CD8-positive, alpha-beta memory T cell (primary cell): ENCODE measurements around the gene URAD. TPM values are rescaled to one million over a fixed set of nuclear protein-coding genes. Genes with fewer than 3 reads are reported as not detected.

Experiments
- CTCF ChIA-PET: fragments of 350-600 bp; sonication (Branson Sonifier 250); formaldehyde crosslinking; loops from one replicate; lab custom pipeline; 2021; ENCODE audit warnings: antibody characterized with exemption; lab: Charles Lee
- POLR2A ChIA-PET: fragments of 350-600 bp; sonication (Branson Sonifier 250); formaldehyde crosslinking; loops from one replicate; lab custom pipeline; 2021; ENCODE audit warnings: antibody characterized with exemption; lab: Charles Lee
- DNase-seq, 5 donors: peaks; one replicate each; pipeline versions ENCODE4 v3.0.0 to v3.0.0-alpha.2; 2020 to 2022; ENCODE audit warnings: mixed read lengths in 1 of 5
- H3K27ac ChIP-seq: one replicate; pipeline ENCODE4 v1.7.0; 2013; ENCODE audit warnings: low read depth, mild to moderate bottlenecking, low read length, moderate library complexity
- H3K27me3 ChIP-seq: 2 replicates; pipeline ENCODE4 v1.7.0; 2013; ENCODE audit warnings: low read length, mild to moderate bottlenecking; ENCODE audit not compliant: insufficient read depth, poor library complexity, severe bottlenecking
- H3K36me3 ChIP-seq: 2 replicates; pipeline ENCODE4 v1.7.0; 2013; ENCODE audit warnings: mild to moderate bottlenecking, low read length, moderate library complexity; ENCODE audit not compliant: insufficient read depth
- H3K4me1 ChIP-seq: 2 replicates; pipeline ENCODE4 v1.7.0; 2013; ENCODE audit warnings: mild to moderate bottlenecking, low read length, moderate library complexity; ENCODE audit not compliant: insufficient read depth
- H3K4me3 ChIP-seq: 2 replicates; pipeline ENCODE4 v1.7.0; 2013; ENCODE audit warnings: mild to moderate bottlenecking, low read length
- H3K9me3 ChIP-seq: 2 replicates; pipeline ENCODE4 v1.7.0; 2013; ENCODE audit warnings: mild to moderate bottlenecking, low read length
- H3K27ac Mint-ChIP-seq, 8 donors: one replicate each; pipeline ENCODE4 v1.8.0; 2020 to 2021; ENCODE audit warnings: mixed read lengths in 8 of 8, mild to moderate bottlenecking in 6 of 8, inconsistent platforms in 3 of 8, moderate library complexity in 3 of 8
- H3K27me3 Mint-ChIP-seq, 2 donors: one replicate each; pipeline ENCODE4 v1.8.0; 2020 to 2021; ENCODE audit warnings: mixed read lengths in 2 of 2, mild to moderate bottlenecking in 1 of 2, moderate library complexity in 1 of 2
- H3K36me3 Mint-ChIP-seq, 3 donors: one replicate each; pipeline ENCODE4 v1.8.0; 2020 to 2021; ENCODE audit warnings: mixed read lengths in 3 of 3, inconsistent platforms in 1 of 3, mild to moderate bottlenecking in 1 of 3
- H3K4me1 Mint-ChIP-seq, 3 donors: one replicate each; pipeline ENCODE4 v1.8.0; 2020 to 2021; ENCODE audit warnings: mixed read lengths in 3 of 3, inconsistent platforms in 1 of 3, mild to moderate bottlenecking in 1 of 3
- H3K4me3 Mint-ChIP-seq, 7 donors: one replicate each; pipeline ENCODE4 v1.8.0; 2020 to 2021; ENCODE audit warnings: mixed read lengths in 7 of 7, mild to moderate bottlenecking in 6 of 7, moderate library complexity in 4 of 7, inconsistent platforms in 2 of 7
- H3K9me3 Mint-ChIP-seq, 5 donors: one replicate each; pipeline ENCODE4 v1.8.0; 2020 to 2022; ENCODE audit warnings: mixed read lengths in 5 of 5, mild to moderate bottlenecking in 3 of 5, moderate library complexity in 2 of 5, inconsistent platforms in 1 of 5
- polyA plus RNA-seq: library from polyadenylated mRNA; unstranded; fragments of 300-500 nt; fragmentation: Illumina TruSeq; gene quantifications from one replicate; pipeline ENCODE4 v1.2.3, GENCODE V29; 2021
- total RNA-seq, 2 experiments: library from RNA; stranded (reverse); gene quantifications; one replicate each; pipeline ENCODE4 v1.2.3, GENCODE V29; 2021

The URAD gene
- total and polyA plus RNA-seq, 3 experiments from 2014 or later = not detected

GRCh38 chr13:27985600-27985999 is 2.9 kb downstream of the URAD start:
- H3K36me3 Mint-ChIP-seq = no peaks in the 10 kb centered on the region
- Histone ChIP-seq H3K9me3 (no peaks in the 10 kb centered on the region), H3K27me3 (peaks cover 10% of the 10 kb centered on the region), H3K36me3 (no peaks in the 10 kb centered on the region), H3K4me3 (no peak overlapping the region), H3K4me1 (no peaks in the 10 kb centered on the region), H3K27ac (no peak overlapping the region)
- H3K4me1 Mint-ChIP-seq = peaks cover 0 to 5% (median 4%) of the 10 kb centered on the region in 3 donors
- ChIA-PET POLR2A (no interaction called here), CTCF (interaction anchor here (6.0 to 8.6 kb wide), 2 partner anchors 157 to 625 kb away, joined by 75 to 76 read pairs; no protein-coding TSS in a partner anchor)
- no peak for DNase-seq
- H3K9me3 Mint-ChIP-seq = peaks cover 0 to 2% (median 0%) of the 10 kb centered on the region in 5 donors
- no peak overlapping the region for H3K27ac Mint-ChIP-seq
- H3K27me3 Mint-ChIP-seq = peaks cover 30 to 56% of the 10 kb centered on the region in 2 donors
- no peak overlapping the region for H3K4me3 Mint-ChIP-seq

- no peaks in the 10 kb centered on the region for H3K36me3 Mint-ChIP-seq
- Histone ChIP-seq H3K9me3 (no peaks in the 10 kb centered on the region), H3K36me3 (no peaks in the 10 kb centered on the region), H3K27me3 (peaks cover 22% of the 10 kb centered on the region), H3K4me1 (peaks cover 4% of the 10 kb centered on the region), H3K4me3 (no peak overlapping the region), H3K27ac (no peak overlapping the region)
- POLR2A ChIA-PET = no interaction called here
- peaks cover 0 to 2% (median 0%) of the 10 kb centered on the region in 5 donors for H3K9me3 Mint-ChIP-seq
- peaks cover 8 to 27% (median 19%) of the 10 kb centered on the region in 3 donors for H3K4me1 Mint-ChIP-seq
- peaks cover 41 to 75% of the 10 kb centered on the region in 2 donors for H3K27me3 Mint-ChIP-seq
- CTCF ChIA-PET = interaction anchor here (0.7 to 8.6 kb wide), 5 partner anchors 17 to 997 kb away, joined by 3 to 76 read pairs (median 4); no protein-coding TSS in a partner anchor
- no peak overlapping the region for H3K27ac Mint-ChIP-seq
- H3K4me3 Mint-ChIP-seq = no peak overlapping the region
- no peak for DNase-seq
These were observed 6.1 kb downstream of the URAD start for GRCh38 chr13:27982361-27982760.

GRCh38 chr13:27981006-27981708 is 7.3 kb downstream of the URAD start:
- H3K4me3 Mint-ChIP-seq = peak overlapping the region in 4 of 7 donors; percentile 12 to 88 (median 36)
- H3K27ac Mint-ChIP-seq = no peak overlapping the region
- CTCF ChIA-PET = interaction anchor here (6.0 to 8.6 kb wide), 2 partner anchors 152 to 620 kb away, joined by 75 to 76 read pairs; no protein-coding TSS in a partner anchor
- peaks cover 0 to 2% (median 0%) of the 10 kb centered on the region in 5 donors for H3K9me3 Mint-ChIP-seq
- Histone ChIP-seq H3K27ac (no peak overlapping the region), H3K9me3 (no peaks in the 10 kb centered on the region), H3K4me1 (peaks cover 4% of the 10 kb centered on the region), H3K36me3 (no peaks in the 10 kb centered on the region), H3K4me3 (no peak overlapping the region), H3K27me3 (peaks cover 28% of the 10 kb centered on the region)
- H3K4me1 Mint-ChIP-seq = peaks cover 8 to 28% (median 19%) of the 10 kb centered on the region in 3 donors
- H3K36me3 Mint-ChIP-seq = no peaks in the 10 kb centered on the region
- POLR2A ChIA-PET = no interaction called here
- DNase-seq = no peak
- H3K27me3 Mint-ChIP-seq = peaks cover 49 to 76% of the 10 kb centered on the region in 2 donors

- peak overlapping the region in 5 of 7 donors; percentile 50 to 88 (median 63) for H3K4me3 Mint-ChIP-seq
- Histone ChIP-seq H3K36me3 (no peaks in the 10 kb centered on the region), H3K9me3 (no peaks in the 10 kb centered on the region), H3K4me3 (no peak overlapping the region), H3K27me3 (peaks cover 28% of the 10 kb centered on the region), H3K4me1 (peaks cover 4% of the 10 kb centered on the region), H3K27ac (no peak overlapping the region)
- POLR2A ChIA-PET = no interaction called here
- H3K4me1 Mint-ChIP-seq = peaks cover 11 to 34% (median 21%) of the 10 kb centered on the region in 3 donors
- no peaks in the 10 kb centered on the region for H3K36me3 Mint-ChIP-seq
- DNase-seq = no peak
- H3K9me3 Mint-ChIP-seq = peaks cover 0 to 2% (median 0%) of the 10 kb centered on the region in 5 donors
- peaks cover 52 to 76% of the 10 kb centered on the region in 2 donors for H3K27me3 Mint-ChIP-seq
- H3K27ac Mint-ChIP-seq = peak overlapping the region in 1 of 8 donors; percentile 41
- CTCF ChIA-PET = interaction anchor here (1.2 kb wide), 1 partner anchor 150 kb away, joined by 4 read pairs; no protein-coding TSS in a partner anchor
These were observed 8.1 kb downstream of the URAD start for GRCh38 chr13:27980280-27980998.

DNA sequence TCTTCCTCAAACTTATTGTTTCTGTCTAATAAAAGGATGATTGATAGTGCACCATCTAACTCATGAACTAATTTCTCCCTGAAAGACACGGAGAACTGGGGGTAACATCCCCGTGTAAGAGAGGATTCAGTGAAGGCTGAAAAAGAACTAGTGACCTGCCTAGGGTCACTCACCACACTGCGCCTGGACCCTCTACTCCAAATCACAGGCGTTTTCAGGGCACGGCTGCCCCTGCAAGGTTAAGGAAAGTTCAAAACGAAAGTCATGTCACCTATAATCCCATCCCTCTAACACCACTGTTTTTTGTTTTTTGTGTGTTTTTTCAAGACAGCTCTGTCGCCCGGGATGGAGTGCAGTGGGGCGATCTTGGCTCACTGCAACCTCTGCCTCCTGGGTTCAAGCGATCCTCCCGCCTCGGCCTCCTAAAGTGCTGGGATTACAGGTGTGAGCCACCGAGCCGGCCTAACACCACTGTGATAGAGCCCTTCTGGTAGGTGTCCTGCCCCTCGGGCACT is 8.7 kb downstream of the URAD start:
- no peaks in the 10 kb centered on the region for H3K36me3 ChIP-seq
- H3K4me3 ChIP-seq = no peak overlapping the region
- Mint-ChIP-seq H3K9me3 (peaks cover 0 to 2% (median 0%) of the 10 kb centered on the region in 5 donors), H3K4me3 (peak overlapping the region in 5 of 7 donors; percentile 46 to 67 (median 60)), H3K27ac (peak overlapping the region in 1 of 8 donors; percentile 41), H3K27me3 (peaks cover 57 to 82% of the 10 kb centered on the region in 2 donors), H3K36me3 (no peaks in the 10 kb centered on the region), H3K4me1 (peaks cover 15 to 38% (median 21%) of the 10 kb centered on the region in 3 donors)
- H3K27me3 ChIP-seq = peaks cover 28% of the 10 kb centered on the region
- peaks cover 4% of the 10 kb centered on the region for H3K4me1 ChIP-seq
- DNase-seq = no peak
- no peak overlapping the region for H3K27ac ChIP-seq
- H3K9me3 ChIP-seq = no peaks in the 10 kb centered on the region
- ChIA-PET CTCF (interaction anchor here (1.2 to 1.5 kb wide), 2 partner anchors 150 to 618 kb away, joined by 4 read pairs; no protein-coding TSS in a partner anchor), POLR2A (no interaction called here)

DNA sequence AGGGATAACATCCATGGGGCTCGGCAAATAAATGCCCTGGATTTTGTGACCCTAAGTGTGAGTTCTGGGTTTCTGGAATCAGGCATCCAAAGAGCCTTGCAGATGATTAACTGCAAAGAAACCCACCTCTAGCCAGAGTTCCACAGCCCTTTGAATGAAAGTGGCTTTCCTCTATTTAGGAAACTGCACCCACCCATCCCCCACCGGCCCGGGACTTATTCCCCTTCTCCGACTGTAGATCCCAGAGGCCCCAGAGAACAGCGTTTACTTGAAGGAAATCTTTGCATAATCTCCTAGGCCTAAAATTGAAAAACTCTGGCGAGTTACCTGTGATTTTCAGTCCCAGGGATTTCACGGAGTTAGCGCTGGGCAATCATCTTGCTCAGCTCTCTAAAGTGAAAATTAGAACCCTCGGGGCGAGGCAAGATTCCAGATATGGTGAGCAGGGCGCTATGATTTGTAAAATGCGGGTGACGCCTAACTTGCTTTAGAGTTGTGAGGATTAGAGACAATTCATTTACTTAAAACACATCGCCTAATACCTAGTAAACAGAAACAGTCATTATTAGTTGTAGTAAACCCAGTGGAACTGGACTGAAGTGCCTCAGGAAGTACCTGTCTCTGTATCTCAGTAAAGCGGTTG is 9.4 kb downstream of the URAD start:
- CTCF ChIA-PET = interaction anchor here (1.2 to 1.5 kb wide), 2 partner anchors 149 to 617 kb away, joined by 4 read pairs; no protein-coding TSS in a partner anchor
- no peak overlapping the region for H3K27ac ChIP-seq
- H3K36me3 ChIP-seq = no peaks in the 10 kb centered on the region
- Mint-ChIP-seq H3K36me3 (no peaks in the 10 kb centered on the region), H3K9me3 (peaks cover 0 to 2% (median 0%) of the 10 kb centered on the region in 5 donors), H3K4me3 (peak overlapping the region in 4 of 7 donors; percentile 60 to 67 (median 64)), H3K27me3 (peaks cover 61 to 85% of the 10 kb centered on the region in 2 donors), H3K4me1 (peaks cover 15 to 38% (median 21%) of the 10 kb centered on the region in 3 donors), H3K27ac (peak overlapping the region in 1 of 8 donors; percentile 41)
- H3K4me3 ChIP-seq = no peak overlapping the region
- DNase-seq = no peak
- no peaks in the 10 kb centered on the region for H3K9me3 ChIP-seq
- H3K27me3 ChIP-seq = peaks cover 34% of the 10 kb centered on the region
- POLR2A ChIA-PET = no interaction called here
- peaks cover 4% of the 10 kb centered on the region for H3K4me1 ChIP-seq

DNA sequence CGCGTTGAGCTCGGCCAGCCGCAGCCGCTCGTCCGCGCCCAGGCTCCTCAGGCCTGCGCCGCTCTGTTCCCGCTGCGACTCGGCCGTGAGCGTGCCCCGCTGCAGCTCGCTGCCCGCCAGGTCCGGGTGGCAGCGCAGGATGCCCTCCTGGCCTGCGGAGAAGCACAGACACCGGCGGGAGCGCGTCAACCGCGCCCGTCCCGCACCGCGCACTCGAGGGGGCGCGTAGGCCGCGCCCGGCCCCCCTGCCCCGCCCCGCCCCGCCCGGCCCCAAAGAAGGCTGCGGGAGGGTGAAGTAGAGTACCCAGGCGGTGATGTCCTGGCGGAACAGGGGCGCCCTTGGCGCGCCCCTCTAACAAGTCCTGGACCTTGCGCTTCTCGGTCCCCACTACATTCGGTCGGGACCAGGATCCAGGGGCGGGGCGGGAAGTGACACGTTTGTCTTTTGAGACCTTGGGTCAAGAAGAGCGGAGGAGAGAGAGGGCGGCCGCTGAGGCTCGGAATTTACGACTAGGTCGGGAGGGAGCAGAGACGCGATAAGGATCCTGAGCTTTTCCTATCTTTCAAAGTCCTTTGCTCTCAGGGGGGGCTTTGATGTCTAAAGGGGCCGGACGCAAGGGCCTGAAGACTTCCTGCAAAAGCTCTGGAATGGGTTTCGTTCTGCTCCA is 10.1 kb downstream of the URAD start:
- Mint-ChIP-seq H3K4me3 (peak overlapping the region in 1 of 7 donors; percentile 65), H3K9me3 (peaks cover 0 to 2% (median 0%) of the 10 kb centered on the region in 5 donors), H3K36me3 (no peaks in the 10 kb centered on the region), H3K27me3 (peaks cover 61 to 87% of the 10 kb centered on the region in 2 donors), H3K27ac (no peak overlapping the region), H3K4me1 (peaks cover 15 to 38% (median 21%) of the 10 kb centered on the region in 3 donors)
- Histone ChIP-seq H3K4me3 (no peak overlapping the region), H3K27me3 (peaks cover 29% of the 10 kb centered on the region), H3K36me3 (no peaks in the 10 kb centered on the region), H3K27ac (no peak overlapping the region), H3K9me3 (no peaks in the 10 kb centered on the region), H3K4me1 (peaks cover 4% of the 10 kb centered on the region)
- DNase-seq = no peak
- ChIA-PET CTCF (interaction anchor here (1.5 kb wide), 1 partner anchor 616 kb away, joined by 4 read pairs; no protein-coding TSS in a partner anchor), POLR2A (no interaction called here)
